ENCODE measurements around the gene KRTAP17-1.
"Not testable (repeated sequence)": the region's sequence is repeated elsewhere in the genome, so short reads cannot be mapped to it uniquely, and the experiment has no call there.

Gene KRTAP17-1

GRCh38 chr17:41315204-41315794 is at the start of gene KRTAP17-1:
KRTAP17-1 (minus strand) TSS chr17:41315710; CDS start chr17:41315650, 60 bp downstream.
- no peak for DNase-seq

GRCh38 chr17:41363881-41364280 is 48.4 kb upstream of the KRTAP17-1 start:
- no peak for DNase-seq

- DNase-seq = no peak
These were observed 44.9 kb upstream of the KRTAP17-1 start for GRCh38 chr17:41360296-41360995.

GRCh38 chr17:41354536-41354935 is 39.0 kb upstream of the KRTAP17-1 start:
- DNase-seq = no peak

- DNase-seq = no peak
These were observed 37.3 kb upstream of the KRTAP17-1 start for GRCh38 chr17:41352597-41353366.

- DNase-seq = no peak
These were observed 35.7 kb upstream of the KRTAP17-1 start for GRCh38 chr17:41351177-41351576.

GRCh38 chr17:41350381-41350878 is 34.9 kb upstream of the KRTAP17-1 start, which contains the start of gene KRT33A:
KRT33A (minus strand) TSS chr17:41350828; CDS start chr17:41350767, 61 bp downstream.
- not testable (repeated sequence) for DNase-seq

- DNase-seq = no peak
These were observed 32.6 kb upstream of the KRTAP17-1 start for GRCh38 chr17:41347869-41348760.

GRCh38 chr17:41346421-41346820 is 30.9 kb upstream of the KRTAP17-1 start:
- not testable (repeated sequence) for DNase-seq

- no peak for DNase-seq
These were observed 30.5 kb upstream of the KRTAP17-1 start for GRCh38 chr17:41345992-41346391.

GRCh38 chr17:41343029-41343428 is 27.5 kb upstream of the KRTAP17-1 start:
- no peak for DNase-seq

- DNase-seq = peak; percentile 39
These were observed 25.7 kb upstream of the KRTAP17-1 start for GRCh38 chr17:41340934-41341861.

- no peak for DNase-seq
These were observed 25.0 kb upstream of the KRTAP17-1 start for GRCh38 chr17:41340494-41340893.

- DNase-seq = no peak
These were observed 24.2 kb upstream of the KRTAP17-1 start for GRCh38 chr17:41339571-41340172.

- no peak for DNase-seq
These were observed 23.5 kb upstream of the KRTAP17-1 start for GRCh38 chr17:41338961-41339485.

GRCh38 chr17:41335747-41336146 is 20.2 kb upstream of the KRTAP17-1 start:
- DNase-seq = no peak

GRCh38 chr17:41334385-41335305 is 19.1 kb upstream of the KRTAP17-1 start:
- no peak for DNase-seq

GRCh38 chr17:41333836-41334235 is 18.3 kb upstream of the KRTAP17-1 start:
- DNase-seq = no peak

- no peak for DNase-seq
These were observed 17.6 kb upstream of the KRTAP17-1 start for GRCh38 chr17:41333098-41333497.
